K562 (cell line): ENCODE measurements around the gene IQSEC3. TPM values are rescaled to one million over a fixed set of nuclear protein-coding genes. Genes with fewer than 3 reads are reported as not detected.

Experiments
- BHLHE40 ChIP-seq: IDR thresholded peaks from 2 replicates; pipeline ENCODE4 v1.6.1; 2011; ENCODE audit warnings: low read length, improper control_type of control experiment
- CBFB ChIP-seq: sonication (generic); formaldehyde crosslinking; IDR thresholded peaks from 2 replicates; pipeline ENCODE4 v1.4.0; 2020; ENCODE audit warnings: mild to moderate bottlenecking, missing genetic modification reagents
- NR4A1 ChIP-seq, 2 experiments: fragments of 250-450 bp in 1 of 2; fragments of 450-650 bp in 1 of 2; sonication (Bioruptor Pico) in 1 of 2; IDR thresholded peaks; 2 replicates each; pipeline versions ENCODE4 v1.4.0 to v1.6.1; 2016 to 2020; ENCODE audit warnings: mild to moderate bottlenecking in 2 of 2, missing compliant biosample characterization in 1 of 2, missing genetic modification characterization in 1 of 2, moderate library complexity in 1 of 2
- SPI1 ChIP-seq: IDR thresholded peaks from 2 replicates; pipeline ENCODE4 v1.6.1; 2011; ENCODE audit warnings: low read depth, low read length, control low read depth, borderline replicate concordance
- ZBTB17 ChIP-seq: fragments of 450-650 bp; formaldehyde crosslinking; IDR thresholded peaks from 2 replicates; pipeline ENCODE4 v1.4.0; 2020; ENCODE audit warnings: mild to moderate bottlenecking
- ZNF197 ChIP-seq: fragments of 200-800 bp; sonication (Bioruptor generic); IDR thresholded peaks from 2 replicates; pipeline ENCODE4 v1.6.1; 2016; ENCODE audit warnings: low read depth, missing genetic modification characterization, missing compliant biosample characterization
- ZNF589 ChIP-seq: fragments of 200-800 bp; sonication (Bioruptor generic); IDR thresholded peaks from 2 replicates; pipeline ENCODE4 v1.6.1; 2016; ENCODE audit warnings: low read depth, missing genetic modification characterization, missing compliant biosample characterization
- polyA plus RNA-seq, 8 experiments: library from polyadenylated mRNA; depleted of rRNA in 4 of 8; stranded (reverse) in 5 of 8; unstranded in 3 of 8; fragments of >200 nt; fragmentation: Nextera tagmentation in 2 of 8; fragmentation: Illumina TruSeq in 1 of 8; extraction: Ambion mirVana in 2 of 8; extraction: Trizol in 1 of 8; gene quantifications; 2 replicates each; pipeline versions ENCODE4 v1.2.1 to v1.2.3, GENCODE V29; 2011 to 2014; ENCODE audit warnings: inconsistent platforms in 1 of 8, missing spikeins in 1 of 8
- total RNA-seq, 7 experiments: library from RNA; depleted of rRNA in 6 of 7; stranded (reverse); fragments of >200 nt in 6 of 7; fragmentation: Illumina TruSeq in 2 of 7; extraction: Trizol in 2 of 7; gene quantifications; 2 replicates each; pipeline versions ENCODE4 v1.2.1 to v1.2.3, GENCODE V29; 2011 to 2021; ENCODE audit warnings: low replicate concordance in 1 of 7
- TF ChIP-seq, protein P1 (sequence below), 2 experiments: fragments of 450-650 bp; conservative IDR thresholded peaks; 2 replicates each; pipeline ENCODE4 v1.6.1; 2017; ENCODE audit warnings: mild to moderate bottlenecking in 2 of 2, moderate library complexity in 2 of 2
- TF ChIP-seq, protein P2 (sequence below), 2 experiments: fragments of 450-650 bp; IDR thresholded peaks; 2 replicates each; pipeline ENCODE4 v1.6.1; 2016
- TF ChIP-seq, protein P3 (sequence below): sonication (generic); formaldehyde crosslinking; IDR thresholded peaks from 2 replicates; pipeline ENCODE4 v1.9.0; 2022; ENCODE audit warnings: mild to moderate bottlenecking, missing genetic modification reagents
- TF ChIP-seq, protein P4 (sequence below): fragments of 450-650 bp; IDR thresholded peaks from 2 replicates; pipeline ENCODE4 v1.6.1; 2016; ENCODE audit warnings: antibody characterized with exemption
- TF ChIP-seq, protein P5 (sequence below): sonication (generic); formaldehyde crosslinking; IDR thresholded peaks from 2 replicates; pipeline ENCODE4 v1.9.0; 2022; ENCODE audit warnings: mild to moderate bottlenecking, missing genetic modification reagents

IQSEC3 gene
- total and polyA plus RNA-seq, 9 of the 15 experiments (the other 6 are each of a cell fraction or from before 2014, with no cell fraction given): under 0.01 to 0.25 (median 0.08) TPM; not detected in 3

DNA sequence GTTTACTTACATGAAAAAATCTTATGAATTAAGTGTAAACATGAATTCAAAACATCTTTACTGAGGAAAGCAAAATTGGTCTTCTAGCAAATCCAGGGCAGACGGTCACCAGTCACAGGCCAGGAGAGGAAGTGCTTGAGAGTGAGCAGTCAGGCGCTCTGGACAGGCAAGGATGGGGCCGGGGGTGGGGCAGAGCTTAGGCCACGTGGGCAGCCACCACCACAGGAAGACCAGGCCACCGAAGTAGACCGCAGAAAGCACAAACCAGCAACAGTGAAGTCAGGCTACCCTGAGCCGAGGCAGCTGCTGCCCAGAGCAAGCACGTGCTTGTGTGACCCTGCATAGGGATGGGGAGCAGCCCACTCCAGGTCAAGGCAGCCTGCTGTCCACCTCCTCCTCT, 113.9 kb downstream of the IQSEC3 start (continued):
- TF ChIP-seq, protein P1, sequence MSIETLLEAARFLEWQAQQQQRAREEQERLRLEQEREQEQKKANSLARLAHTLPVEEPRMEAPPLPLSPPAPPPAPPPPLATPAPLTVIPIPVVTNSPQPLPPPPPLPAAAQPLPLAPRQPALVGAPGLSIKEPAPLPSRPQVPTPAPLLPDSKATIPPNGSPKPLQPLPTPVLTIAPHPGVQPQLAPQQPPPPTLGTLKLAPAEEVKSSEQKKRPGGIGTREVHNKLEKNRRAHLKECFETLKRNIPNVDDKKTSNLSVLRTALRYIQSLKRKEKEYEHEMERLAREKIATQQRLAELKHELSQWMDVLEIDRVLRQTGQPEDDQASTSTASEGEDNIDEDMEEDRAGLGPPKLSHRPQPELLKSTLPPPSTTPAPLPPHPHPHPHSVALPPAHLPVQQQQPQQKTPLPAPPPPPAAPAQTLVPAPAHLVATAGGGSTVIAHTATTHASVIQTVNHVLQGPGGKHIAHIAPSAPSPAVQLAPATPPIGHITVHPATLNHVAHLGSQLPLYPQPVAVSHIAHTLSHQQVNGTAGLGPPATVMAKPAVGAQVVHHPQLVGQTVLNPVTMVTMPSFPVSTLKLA (conservative IDR thresholded peaks at IDR 0.05): peak in 1 of 2 experiments; percentile 54; a peak in 2 of 4 replicates
- TF ChIP-seq CBFB (CRISPR knock-in tag): no peak
- TF ChIP-seq, protein P2, sequence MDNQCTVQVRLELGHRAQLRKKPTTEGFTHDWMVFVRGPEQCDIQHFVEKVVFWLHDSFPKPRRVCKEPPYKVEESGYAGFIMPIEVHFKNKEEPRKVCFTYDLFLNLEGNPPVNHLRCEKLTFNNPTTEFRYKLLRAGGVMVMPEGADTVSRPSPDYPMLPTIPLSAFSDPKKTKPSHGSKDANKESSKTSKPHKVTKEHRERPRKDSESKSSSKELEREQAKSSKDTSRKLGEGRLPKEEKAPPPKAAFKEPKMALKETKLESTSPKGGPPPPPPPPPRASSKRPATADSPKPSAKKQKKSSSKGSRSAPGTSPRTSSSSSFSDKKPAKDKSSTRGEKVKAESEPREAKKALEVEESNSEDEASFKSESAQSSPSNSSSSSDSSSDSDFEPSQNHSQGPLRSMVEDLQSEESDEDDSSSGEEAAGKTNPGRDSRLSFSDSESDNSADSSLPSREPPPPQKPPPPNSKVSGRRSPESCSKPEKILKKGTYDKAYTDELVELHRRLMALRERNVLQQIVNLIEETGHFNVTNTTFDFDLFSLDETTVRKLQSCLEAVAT (IDR thresholded peaks at IDR 0.05): peak in 1 of 2 experiments; percentile 84; a peak in 2 of 4 replicates
- TF ChIP-seq BHLHE40: peak; percentile 58
- TF ChIP-seq, protein P3, sequence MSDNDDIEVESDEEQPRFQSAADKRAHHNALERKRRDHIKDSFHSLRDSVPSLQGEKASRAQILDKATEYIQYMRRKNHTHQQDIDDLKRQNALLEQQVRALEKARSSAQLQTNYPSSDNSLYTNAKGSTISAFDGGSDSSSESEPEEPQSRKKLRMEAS: peak; percentile 67
- TF ChIP-seq, protein P4, sequence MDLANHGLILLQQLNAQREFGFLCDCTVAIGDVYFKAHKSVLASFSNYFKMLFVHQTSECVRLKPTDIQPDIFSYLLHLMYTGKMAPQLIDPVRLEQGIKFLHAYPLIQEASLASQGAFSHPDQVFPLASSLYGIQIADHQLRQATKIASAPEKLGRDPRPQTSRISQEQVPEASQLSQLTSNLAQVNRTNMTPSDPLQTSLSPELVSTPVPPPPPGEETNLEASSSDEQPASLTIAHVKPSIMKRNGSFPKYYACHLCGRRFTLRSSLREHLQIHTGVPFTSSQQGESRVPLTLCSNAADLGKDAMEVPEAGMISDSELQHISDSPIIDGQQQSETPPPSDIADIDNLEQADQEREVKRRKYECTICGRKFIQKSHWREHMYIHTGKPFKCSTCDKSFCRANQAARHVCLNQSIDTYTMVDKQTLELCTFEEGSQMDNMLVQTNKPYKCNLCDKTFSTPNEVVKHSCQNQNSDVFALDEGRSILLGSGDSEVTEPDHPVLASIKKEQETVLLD: no peak
- TF ChIP-seq ZBTB17 (CRISPR knock-in tag): peak; percentile 96
- no peak for TF ChIP-seq NR4A1 (CRISPR knock-in tag; IDR thresholded peaks at IDR 0.05)
- TF ChIP-seq NR4A1 (tag; IDR thresholded peaks at IDR 0.05): no peak
- TF ChIP-seq SPI1: peak; percentile 88
- no peak for TF ChIP-seq ZNF197 (CRISPR knock-in tag)
- TF ChIP-seq ZNF589: 0 out of 2 replicates have a peak, but pooled peaks have one; percentile 43
- TF ChIP-seq, protein P5, sequence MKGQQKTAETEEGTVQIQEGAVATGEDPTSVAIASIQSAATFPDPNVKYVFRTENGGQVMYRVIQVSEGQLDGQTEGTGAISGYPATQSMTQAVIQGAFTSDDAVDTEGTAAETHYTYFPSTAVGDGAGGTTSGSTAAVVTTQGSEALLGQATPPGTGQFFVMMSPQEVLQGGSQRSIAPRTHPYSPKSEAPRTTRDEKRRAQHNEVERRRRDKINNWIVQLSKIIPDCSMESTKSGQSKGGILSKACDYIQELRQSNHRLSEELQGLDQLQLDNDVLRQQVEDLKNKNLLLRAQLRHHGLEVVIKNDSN (CRISPR knock-in tag): peak; percentile 86
